DMS53 treated with DMSO at 0.1 percent for 48 hours (cell line): Measurements from ENCODE around the gene NKAIN4.
"Not testable (repeated sequence)": the region's sequence is repeated elsewhere in the genome, so short reads cannot be mapped to it uniquely, and the experiment has no call there.

Source experiments
- DNase-seq: peaks from one replicate; lab custom pipeline; 2025; ENCODE audit not compliant: unreplicated experiment; lab: John Stamatoyannopoulos, UW

NKAIN4 gene

DNA sequence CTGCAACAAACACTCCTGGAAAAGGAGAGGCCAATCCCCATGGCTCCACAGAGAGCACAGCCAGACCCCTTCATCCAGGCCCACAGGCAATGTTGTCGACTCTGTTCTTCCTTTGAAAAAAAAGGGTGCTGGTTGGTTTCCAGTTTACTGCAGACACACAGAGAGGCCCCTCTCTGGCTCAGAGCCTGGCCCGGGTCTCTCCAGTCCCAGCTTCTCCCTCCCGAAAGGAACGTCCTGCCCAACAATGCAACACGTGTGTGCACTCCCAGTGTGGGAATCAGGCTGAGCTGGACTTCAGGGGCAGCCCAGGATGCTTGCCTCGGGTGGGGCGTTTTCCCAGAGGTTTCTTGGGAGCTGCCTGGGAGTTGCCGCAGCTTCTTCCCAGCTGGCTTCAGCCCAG is 4.5 kb upstream of the NKAIN4 start:
- DNase-seq = no peak

DNA sequence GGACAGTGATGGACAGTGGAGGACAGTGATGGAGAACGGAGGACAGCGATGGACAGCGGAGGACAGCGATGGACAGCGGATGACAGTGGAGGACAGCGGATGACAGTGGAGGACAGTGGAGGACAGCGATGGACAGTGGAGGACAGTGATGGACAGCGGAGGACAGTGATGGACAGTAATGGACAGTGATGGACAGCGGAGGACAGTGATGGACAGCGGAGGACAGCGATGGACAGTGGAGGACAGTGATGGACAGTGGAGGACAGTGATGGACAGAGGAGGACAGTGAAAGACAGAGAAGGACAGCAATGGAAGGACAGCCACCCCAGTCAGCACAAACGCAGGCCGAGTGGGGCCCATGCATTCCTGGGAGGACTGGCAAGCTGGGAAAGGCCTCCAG is 3.4 kb upstream of the NKAIN4 start:
- DNase-seq = no peak

DNA sequence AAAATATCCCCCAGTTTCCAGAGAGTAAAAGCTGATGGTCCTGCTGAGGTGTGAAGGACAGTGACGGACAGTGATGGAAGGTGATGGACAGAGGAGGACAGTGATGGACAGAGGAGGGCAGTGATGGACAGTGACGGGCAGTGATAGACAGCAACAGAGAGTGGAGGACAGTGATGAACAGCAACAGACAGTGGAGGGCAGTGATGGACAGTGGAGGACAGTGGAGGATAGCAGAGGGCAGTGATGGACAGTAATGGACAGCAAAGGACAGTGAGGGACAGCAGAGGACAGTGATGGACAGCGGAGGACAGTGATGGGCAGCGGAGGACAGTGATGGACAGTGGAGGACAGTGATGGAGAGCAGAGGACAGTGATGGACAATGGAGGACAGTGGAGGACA is 2.7 kb upstream of the NKAIN4 start:
- DNase-seq = no peak

DNA sequence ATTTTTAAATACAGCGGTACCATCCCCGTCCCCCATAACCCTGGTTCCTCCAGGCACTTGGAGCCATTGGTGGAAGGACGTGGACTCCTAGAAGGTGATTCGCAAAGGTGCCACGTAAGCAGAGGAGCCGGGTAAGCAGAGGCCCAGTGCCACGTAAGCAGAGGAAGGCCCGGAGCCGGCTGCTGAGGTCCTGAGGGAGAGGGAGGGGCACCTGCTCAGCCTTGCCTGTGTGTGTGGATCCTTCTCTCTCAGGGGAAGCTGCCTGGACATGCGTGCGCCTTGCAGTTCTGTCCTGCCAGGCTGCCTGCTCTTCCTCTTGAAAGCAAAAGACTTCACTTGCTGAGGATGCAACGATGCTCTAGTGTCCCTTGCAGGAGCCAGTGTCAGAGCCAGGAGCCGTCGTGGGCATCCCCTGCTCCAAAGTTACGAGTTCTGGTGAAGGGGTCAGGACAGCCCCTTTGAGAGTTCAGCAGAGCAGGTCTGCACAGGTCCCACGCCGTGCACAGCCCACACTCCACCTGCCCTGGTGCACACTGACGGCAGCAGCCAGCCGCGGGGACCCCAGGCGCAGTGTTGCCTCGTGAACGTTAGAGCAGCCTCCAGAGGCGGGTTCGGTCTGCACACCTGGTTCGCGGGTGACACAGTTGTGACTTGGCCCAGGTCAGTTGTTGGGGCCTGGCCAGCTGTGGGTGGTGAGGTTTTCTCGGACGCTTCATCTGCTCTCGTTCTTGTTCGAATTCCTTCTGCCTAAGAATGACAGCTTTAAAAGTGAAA is 1.9 kb upstream of the NKAIN4 start:
- no peak for DNase-seq

DNA sequence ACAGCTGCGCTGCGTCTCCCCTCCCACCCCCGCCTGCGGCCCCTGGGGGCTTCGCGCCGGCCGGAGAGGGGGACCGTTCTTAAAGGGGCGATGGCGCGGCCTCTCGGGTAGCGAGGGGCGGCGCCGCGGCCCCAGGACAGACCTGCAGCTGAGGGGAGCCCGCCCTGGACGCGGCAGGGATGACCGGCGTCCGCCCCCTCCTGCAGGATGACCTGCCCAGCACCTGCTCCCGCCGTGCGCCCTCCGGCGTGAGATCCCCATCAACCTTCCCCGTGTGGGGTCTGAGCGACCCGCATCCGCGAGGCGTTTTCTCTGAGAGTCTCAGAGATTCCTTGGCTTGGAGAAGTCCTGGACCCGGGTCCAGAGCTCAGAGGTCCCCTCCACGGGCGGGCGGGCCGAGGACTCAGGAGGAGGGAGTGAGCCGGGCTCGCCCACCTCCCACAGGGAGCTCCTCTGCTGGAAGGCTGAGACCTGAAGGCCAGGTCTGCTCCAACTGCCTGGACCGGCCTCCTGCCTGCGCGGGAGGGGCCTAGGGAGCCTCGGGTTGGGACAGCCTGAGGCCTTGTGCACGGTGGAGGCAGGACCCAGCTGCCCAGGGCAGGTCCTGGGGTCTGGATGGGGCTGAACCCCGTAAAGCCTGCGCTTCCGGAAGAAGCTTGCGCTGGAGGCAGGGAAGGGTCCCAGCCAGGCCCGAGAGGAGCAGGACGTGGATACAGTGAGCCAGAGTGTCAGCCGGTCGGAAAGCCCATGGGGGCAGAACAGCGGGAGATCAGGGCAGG is 532 bp upstream of the NKAIN4 start:
- DNase-seq = no peak

DNA sequence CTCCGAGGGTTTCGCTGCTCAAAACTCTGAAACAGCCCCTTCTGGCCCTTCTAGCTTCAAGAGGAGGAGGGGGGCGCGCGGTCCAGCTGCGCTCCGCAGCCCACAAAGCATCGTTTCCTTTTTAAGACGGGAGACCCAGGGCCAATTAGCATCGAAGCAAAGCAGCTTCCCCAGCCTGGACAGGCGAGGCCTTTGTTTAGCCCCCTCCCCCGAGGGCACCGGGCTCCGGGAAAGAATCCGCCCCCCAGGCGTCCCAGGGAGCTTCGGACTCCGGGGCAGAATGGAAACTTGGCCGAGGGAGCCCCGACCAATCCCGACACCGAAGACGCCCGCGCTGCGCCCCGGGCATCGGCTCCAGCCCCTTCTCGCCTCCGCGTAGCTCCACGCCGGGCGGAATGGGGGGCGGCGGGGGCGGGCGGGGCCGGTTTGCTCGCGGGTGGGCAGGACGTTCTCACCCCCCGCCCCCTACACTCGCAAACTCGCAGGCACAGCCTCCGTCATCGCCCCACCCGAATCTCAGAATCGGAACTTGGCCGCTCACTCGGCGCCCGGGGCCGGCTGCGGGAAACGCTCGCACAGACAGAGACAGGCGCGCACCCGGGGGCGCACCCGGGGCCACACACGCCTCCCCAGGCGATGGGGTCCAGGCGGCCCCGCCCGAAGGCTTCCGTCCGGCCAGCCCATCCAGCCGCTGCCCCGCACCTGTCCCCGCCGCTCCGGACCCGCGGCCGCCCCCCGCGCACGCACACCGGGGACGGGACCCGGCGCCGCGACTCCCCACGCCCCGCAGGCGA is 628 bp downstream of the NKAIN4 start:
- DNase-seq = no peak

DNA sequence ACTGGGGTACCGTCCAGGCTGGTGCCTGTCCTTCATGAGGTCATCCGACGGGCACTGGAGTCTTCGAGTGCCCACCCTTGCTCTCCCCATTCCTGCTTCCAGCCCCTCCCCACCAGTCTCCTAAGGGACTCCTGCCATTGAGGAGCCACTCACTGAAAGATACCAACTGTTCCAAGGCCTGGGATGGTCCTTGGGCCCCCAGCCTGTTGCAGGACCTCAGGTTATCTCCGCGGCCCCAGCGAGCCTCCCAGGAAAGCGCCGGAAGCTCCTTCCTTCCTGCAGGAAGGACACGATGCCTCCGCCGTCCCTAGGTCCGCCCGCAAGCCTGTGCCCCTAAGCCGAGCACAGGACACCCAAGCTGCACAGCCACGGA is 1.2 kb downstream of the NKAIN4 start:
- DNase-seq = no peak

DNA sequence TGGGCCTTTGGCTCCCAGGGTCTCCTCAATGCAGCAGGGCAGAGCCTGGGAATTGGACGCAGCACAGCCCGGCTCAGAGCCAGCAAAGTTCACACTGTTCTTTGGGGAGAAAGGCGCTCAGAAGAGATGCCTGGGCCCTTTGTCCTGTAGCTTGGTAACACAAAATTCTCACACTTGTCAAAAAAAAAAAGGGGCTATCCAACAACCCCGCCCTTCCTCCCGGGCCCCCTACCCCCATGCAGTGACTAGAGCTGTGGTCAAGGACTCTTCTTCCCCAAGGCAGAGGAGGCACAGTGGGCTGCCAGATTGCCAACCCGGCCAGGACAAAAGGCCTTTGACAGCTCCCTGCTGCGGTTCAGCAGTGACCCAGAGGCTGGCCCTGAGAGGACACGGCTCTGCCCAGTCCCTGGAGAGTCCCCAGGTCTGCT is 2.0 kb downstream of the NKAIN4 start:
- no peak for DNase-seq

DNA sequence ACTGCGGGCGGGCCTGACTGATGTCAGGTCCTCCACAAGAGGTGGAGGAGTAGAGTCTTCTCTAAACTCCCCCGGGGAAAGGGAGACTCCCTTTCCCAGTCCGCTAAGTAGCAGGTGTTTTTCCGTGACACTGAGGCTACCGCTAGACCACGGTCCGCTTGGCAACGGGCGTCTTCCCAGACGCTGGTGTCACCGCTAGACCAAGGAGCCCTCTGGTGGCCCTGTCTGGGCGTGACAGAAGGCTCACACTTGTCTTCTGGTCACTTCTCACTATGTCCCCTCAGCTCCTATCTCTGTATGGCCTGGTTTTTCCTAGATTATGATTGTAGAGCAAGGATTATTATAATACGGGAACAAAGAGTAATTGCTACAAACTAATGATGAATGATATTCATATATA is 2.9 kb downstream of the NKAIN4 start:
- DNase-seq = not testable (repeated sequence)

DNA sequence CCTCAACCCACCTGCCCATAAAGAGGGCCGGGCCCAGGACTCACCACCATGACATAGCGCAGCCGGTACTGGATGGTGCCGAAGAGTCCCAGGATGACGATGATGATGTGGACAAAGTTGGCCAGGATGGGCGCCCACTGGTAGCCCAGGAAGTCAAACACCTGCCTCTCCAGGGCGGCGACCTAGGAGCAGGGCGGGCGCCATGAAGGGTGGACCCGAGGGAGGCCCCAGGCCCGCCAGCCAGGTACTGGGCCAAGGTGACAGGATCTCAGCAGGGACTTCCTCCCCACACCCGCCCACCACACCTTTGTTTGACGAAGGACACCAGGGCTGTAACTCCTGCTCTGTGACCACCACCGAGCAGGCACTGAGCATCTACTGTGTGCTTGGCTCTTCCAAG is 4.4 kb downstream of the NKAIN4 start:
- no peak for DNase-seq

DNA sequence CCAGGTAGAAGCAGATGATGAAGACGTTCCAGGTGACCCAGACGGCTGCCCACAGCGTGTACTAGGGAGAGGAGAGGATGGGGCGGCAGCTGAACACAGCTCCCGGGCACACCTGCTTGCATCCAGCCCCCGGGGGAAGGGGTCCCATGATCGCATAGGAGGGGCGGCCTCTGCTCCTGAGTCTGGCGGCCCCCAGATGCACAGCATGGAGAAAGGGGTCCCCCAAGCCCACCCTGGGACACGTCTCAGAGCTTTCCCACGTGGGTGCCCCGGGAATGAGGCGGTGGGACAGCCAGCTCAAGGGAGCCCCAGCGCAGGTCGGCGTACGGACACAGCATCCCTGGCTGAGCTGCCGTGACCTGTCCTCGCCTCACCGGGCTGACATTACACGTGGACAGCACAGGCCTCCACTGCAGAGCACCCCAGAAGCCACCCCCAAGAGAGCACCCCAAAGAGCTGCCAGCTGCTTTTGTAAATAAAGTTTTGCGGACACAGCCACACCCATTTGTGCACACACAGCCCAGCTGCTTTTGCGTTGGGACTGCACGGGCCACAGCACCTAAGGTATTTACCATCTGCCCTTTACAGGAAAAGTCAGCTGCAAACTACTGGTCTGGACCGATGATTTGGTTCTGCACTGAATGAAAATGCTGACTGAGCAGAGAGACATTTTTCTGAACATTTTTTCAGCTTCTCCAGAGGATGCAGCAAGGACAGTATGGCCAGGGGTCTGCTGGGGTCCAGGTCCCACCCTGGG is 5.2 kb downstream of the NKAIN4 start:
- no peak for DNase-seq

DNA sequence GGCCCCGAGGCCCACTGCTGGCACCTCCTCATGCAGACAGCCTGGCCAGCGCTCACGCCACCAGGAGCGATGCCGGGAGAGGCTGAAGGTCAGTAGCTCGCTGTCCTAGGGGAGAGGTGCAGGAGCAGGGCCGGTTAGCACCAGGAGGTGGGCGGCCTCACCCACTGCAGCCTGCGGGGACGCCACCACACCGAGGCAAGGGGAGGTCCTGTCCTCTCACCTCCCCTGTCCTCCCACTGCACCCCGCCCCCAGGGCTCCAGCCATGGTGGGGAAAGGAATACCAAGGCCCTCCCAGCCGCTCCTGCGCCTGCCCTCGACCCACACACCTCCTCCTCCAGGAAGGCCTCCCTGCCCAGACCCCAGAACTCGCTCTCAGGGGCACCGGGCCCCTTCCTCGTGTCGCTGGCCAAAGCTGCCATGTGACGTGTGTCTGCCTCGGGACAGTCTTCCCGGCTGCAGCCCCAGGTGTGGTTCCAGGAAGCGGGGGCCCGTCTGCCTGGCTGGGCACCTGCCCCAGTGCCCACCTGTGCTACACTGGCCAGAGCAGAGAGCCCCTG is 6.5 kb downstream of the NKAIN4 start:
- DNase-seq = no peak

DNA sequence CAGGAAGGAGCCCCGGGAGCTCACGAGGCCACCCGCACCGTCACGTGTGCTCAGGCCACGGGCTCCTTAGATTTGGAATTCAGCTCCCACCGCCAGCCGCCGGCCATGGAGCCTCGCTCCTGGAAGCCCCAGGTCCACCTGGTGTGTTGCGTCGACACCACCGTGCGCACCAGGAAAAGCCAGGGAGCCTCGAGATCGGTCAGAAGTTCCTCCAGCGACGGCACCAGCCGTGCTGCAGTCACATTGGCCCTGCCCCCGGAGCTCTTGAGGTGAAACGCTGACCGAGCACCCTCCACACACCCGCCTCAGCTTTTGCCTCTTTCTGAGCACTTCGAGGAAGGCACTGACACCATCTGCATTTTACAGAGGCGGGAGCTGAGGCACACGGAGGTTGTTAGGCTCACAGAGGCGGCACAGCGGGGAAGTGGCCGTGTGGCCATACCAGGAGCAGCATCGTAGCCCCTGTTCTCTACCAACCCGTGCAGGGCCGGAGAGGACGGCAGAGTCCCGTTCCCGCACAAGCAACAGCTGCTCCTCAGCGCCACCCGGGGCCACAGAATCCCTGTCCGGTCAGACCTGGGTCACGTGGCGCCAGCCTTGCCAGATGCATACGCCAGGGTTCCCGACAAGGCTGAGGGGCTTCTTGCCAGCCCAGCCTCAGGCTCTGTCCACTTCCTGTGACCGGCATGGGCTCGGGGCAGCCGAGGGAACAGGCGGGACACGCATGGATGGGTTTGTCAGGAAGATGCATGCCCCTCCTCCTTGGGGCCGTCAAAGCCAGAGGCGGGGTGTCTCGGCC is 7.6 kb downstream of the NKAIN4 start:
- DNase-seq = peak; percentile 48

DNA sequence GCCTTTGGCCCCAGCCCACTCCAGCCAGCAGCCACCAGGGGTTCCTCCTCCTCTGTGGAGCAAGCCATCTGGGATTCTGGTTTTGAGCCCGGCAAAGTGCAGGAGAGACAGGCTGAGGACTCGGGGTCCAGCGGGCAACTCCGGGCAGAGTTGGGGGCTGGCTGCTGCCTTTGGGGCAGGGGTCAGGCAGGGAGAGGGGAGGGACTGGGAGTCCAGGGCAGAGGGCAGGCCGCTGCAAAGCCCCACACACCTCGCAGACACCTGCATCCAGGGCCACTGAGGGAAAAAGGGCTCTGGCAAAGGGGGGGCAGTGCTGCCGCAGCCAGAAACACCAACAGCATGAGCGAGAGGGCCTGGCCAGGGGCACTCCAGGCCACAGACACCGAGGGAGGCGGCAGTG is 9.8 kb downstream of the NKAIN4 start:
- DNase-seq = no peak

DNA sequence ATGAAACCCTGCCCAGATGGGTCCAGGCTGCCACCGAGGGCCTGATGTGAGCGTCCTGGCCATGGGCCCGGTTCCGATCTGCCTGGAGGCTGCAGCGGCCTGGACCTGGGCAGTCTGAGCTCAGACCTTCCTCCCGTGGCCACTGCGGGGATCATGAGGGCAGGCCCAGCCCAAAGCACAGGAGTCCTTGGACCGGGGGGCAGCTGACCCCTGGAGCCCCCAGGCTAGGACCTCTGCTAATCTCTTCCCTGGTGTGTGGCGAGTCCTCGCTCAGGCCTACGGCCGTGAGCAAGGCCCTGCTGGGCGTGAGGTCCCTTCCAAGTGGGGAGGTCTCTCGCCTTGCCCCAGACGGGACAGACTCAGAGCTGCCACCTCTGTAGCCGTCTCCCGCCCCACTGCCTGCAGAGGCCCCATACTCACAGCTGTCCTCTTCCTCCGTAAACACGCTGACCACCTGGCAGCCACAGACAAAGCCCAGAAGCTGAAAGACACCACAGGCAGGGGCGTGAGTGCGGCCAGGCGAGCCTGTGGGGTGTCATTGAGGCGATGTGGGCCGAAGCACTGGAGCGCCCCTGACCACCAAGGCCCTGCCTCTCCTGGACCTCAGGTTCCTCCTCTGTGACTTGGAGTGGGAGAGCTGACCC is 10.5 kb downstream of the NKAIN4 start:
- no peak for DNase-seq

DNA sequence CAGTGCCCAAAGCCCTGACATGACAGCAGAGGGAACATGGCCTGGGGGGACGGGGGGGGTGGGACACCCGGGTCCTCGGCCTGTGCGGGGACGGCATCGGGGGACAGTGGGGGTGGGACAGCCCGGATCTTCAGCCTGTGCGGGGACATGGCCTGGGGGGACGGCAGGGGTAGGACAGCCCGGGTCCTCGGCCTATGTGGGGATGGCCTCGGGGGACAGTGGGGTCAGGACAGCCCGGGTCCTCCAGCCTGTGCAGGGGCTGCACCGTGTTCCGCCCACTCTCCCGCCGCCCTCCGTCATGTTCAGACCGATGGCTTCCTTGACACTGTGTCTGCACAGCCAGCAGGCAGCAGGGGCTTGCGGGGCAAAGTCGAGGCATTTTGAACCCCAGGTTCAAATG is 11.5 kb downstream of the NKAIN4 start:
- DNase-seq = no peak

DNA sequence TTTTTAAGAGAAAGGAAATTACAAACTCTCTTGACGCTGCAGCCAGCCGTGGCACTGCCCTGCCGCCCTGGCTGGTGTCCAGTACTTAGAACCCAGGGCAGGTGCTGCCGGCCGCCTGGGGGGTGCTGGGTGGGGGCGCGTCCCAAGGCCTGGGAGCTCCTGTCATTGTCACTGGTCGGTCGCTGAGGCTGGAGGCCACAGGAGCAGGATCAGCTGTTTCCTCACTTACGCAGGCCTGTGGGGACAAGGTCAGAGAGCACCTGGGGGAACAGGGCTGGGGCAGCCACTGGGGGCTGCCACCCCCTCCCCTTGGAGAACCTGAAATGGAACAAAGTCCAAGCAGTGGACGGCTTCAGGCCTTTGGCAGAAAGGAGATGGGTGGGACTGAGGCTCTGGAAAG is 13.0 kb downstream of the NKAIN4 start:
- DNase-seq = peak; percentile 47

DNA sequence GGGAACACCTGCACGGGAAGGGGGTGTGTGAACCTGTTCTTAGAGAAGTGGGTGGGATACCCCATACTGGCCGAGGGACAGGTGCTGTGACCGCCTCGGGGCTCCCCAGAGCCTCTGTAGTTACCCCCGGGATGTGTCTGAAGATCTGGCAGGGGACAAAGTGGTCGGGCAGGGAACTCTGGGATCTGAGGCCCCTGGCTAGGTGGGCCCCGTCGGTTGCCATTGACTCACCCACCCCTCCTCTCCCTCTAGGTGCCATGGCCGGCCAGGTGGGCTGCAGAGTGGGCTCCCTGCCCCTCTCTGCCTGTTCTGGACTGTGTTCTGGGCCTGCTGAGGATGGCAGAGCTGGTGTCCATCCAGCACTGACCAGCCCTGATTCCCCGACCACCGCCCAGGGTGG is 14.3 kb downstream of the NKAIN4 start:
- DNase-seq = no peak

DNA sequence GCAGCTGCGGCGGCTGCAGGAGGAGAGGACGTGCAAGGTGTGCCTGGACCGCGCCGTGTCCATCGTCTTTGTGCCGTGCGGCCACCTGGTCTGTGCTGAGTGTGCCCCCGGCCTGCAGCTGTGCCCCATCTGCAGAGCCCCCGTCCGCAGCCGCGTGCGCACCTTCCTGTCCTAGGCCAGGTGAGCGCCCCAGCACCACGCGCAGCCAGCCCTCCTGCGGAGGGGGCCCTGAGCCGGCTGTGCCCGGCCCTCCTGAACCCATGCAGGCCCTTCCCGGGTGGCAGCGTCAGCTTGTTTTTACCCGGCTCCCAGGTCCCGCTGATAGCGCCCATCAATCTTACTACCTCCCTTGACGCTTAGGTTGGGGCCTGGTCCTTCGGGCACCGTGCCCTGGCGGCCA is 14.8 kb downstream of the NKAIN4 start:
- DNase-seq = no peak
